Fibroblast of skin of scalp (primary cell): ENCODE data around the gene SPINK5.

ENCODE experiments used
- DNase-seq: peaks from one replicate; pipeline ENCODE4 v3.0.0-alpha.2; 2013

Gene SPINK5

GRCh38 chr5:148186248-148187003 lies 122.6 kb downstream of the SPINK5 start:
- no peak for DNase-seq
